ENCODE measurements around the gene ADGRG6.

GRCh38 chr6:142386657-142387056 lies 84.8 kb downstream of the ADGRG6 start:
- TF ChIP-seq MEF2A (IDR thresholded peaks at IDR 0.05; ENCODE audit: insufficient read depth, low read depth, low read length) = no peak
- no peak for TF ChIP-seq MYC (IDR thresholded peaks at IDR 0.05; ENCODE audit: insufficient read depth, insufficient read length, insufficient replicate concordance, low read length, severe bottlenecking)
